ENCODE measurements around the gene NOM1.

Gene NOM1

GRCh38 chr7:156985101-156985992 is 35.8 kb downstream of the NOM1 start:
- no peak for DNase-seq (ENCODE audit: low spot score)

DNA sequence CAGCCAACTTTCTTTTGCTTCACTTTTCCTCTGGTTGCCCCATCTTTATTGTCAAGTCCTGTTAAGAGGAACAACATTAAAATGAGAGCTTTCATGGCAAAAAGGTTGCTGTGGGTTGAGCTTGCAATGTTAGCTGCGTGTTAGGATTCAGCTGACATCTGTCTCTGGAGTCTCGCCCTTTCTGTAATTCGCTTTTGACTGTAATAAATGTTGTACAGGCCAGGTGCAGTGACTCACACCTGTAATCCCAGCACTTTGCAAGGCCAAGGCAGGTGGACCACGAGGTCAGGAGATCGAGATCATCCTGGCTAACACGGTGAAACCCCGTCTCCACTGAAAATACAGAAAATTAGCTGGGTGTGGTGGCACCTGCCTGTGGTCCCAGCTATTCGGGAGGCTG is 36.9 kb downstream of the NOM1 start:
- no peak for DNase-seq (ENCODE audit: low spot score)

- no peak for DNase-seq (ENCODE audit: low spot score)
These were observed 39.1 kb downstream of the NOM1 start for GRCh38 chr7:156988343-156989185.

DNA sequence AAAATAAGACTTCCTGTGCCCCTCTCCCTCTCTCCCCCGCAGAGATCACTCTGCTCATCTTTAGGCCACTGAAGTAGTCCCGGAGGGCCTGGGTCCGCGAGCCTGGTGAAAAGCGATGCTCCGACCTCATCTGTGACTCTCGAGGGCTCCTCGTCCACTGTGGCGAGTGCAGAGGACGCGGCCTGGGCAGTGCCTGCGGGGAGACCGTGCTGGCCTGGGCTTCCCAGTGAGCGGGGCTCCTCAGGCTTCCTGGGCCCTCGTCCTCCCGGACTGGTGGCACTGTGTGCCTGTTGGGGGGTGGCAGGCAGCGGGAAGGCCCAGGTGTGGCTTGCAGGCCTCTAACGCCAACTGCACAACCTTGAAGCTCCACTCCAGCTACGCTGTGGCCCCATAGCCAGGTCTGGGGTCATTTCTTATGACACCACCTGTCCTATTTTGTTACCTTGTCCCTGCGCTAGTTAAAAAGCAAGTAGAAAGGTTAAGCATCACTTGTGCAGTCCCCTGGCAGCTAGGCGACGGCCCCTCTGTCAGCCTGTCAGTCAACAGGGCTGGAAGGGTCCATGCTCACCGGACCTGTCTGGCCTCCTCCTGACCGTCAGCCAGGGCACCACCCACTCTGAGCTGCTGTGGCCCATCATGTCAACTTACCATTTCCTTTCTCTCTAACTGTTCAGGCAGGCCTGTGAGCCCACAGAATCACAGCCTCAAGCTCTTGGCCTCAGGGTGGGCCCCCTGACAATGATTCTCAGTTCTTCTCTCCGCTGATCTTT is 40.4 kb downstream of the NOM1 start:
- no peak for DNase-seq (ENCODE audit: low spot score)

DNA sequence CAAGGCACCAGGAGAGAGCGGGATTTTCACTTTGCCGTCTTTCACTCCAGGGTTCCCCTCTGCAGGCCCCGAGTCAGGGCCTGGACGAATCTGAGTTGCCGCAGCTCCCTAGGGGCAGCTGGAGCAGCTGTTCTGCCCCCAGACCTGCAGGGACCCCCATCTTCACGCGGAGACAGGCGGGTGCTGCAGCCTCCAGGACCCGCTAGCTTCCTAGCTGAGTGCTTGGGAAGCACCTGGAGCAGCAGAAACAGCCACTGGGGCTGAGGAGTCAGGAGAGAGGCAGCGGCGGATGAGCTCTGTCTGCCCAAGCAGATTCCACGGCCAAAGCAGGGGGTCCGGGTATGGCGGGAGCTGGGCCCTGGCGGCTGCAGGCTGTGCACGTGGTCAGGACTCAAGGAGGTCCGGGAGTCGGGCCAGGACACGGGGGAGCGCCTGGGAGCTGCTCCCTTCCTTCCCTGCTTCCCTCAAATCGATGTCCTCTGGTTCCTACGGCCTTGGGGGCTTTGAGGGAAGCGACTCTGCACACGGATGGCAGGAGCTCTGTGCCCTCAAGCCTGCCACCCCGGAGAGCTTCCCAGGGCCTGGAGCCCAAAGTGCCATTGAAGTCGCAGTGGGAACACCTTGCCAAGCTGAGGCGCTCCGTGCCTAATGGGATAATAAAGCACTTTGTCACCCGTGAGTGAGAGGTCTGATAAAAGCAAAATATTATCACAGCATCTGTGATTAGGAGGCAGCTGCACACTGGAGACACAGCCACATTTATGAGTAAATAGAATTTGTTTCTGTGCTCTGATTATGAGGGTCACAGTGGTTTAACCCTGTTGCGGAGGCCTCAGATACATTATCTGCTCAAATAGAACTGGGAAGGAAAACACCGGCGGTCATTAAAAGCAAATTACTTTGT is 43.8 kb downstream of the NOM1 start:
- no peak for DNase-seq (ENCODE audit: low spot score)

- no peak for DNase-seq (ENCODE audit: low spot score)
These were observed 44.4 kb downstream of the NOM1 start for GRCh38 chr7:156993925-156994235.

- no peak for DNase-seq (ENCODE audit: low spot score)
These were observed 44.9 kb downstream of the NOM1 start for GRCh38 chr7:156994417-156994816.

GRCh38 chr7:156998988-156999957 is 49.8 kb downstream of the NOM1 start:
- DNase-seq (ENCODE audit: low spot score) = no peak

DNA sequence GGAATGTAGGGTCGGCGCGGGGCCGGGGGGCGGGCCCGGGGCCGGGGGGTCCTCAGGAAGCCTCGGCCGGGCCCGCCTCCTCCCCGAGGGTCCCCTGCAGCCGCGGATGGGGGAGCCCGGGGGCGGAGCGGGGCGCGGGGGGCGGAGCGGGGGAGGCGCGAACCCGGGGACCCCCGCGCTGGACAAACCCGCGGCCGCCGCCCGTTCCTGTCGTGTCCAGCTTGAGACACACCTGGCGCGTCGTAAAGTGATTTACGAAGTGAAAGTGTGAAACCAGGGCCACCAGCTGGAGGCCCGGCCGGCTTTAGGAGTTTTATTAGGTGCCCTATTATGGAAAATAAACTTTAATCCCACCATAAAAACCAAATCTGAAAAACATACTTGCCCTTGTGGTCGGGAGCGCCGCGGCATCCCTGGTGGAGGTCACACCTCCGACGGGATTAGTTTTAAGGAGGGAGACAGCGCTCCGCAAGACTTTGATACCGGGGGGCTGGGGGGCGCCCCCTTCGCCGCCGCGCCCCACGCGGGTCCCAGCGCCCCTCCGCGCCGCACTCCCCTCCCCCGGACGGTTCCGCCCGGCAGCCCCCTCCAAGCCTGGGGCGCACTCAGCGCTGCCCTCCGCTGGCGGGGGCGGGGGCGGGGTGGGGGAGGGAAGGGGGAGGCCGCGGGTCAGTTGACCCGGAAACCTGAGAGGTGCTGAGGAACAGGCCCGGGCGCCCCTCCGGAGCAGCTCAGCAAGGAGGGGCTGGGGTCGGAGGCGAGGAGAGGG is 50.6 kb downstream of the NOM1 start:
- no peak for DNase-seq (ENCODE audit: low spot score)

GRCh38 chr7:157000741-157001653 is 51.5 kb downstream of the NOM1 start:
- DNase-seq (ENCODE audit: low spot score) = no peak

DNA sequence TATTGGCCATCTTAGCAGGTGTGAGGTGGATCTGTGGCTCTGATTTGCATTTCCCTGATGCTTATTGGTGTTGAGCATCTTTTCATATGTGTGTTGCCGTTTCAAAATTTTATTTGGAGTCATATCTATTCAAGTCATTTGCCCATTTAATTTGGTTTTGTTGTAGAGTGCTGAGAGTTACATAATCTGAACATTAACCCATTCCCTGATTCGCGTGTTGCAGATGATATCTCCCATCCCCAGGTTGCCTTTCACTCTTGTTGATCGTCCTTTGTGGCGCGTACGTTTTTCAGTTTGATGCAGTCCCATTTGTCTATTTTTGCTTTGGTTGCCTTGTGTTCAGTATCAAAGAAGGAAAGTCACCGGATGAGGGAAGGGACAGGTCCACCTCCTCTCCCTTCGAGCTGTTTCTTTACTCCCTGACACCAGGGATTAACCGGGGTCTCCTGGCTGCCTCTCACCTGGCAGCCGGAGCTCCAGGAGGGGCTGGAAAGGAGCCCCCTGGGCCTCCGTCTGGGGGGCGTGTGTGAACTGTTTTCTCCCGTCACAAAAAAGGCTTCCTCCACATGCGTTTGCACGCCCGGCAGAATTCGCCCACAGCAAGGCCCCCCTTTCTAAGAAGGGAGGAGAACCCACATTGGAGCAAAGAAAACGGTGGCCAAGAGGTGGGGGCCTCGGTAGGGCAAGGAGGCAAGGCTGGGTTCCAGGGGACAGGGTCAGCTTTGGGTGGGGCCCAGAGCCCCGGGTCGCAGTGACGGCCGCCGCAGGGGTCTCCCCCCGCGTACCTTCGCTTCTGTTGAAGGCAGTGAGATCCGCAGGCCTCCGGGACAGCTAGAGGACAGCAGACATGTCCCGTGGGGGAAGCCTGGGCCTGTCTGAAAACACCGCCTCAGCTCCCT is 52.7 kb downstream of the NOM1 start:
- DNase-seq (ENCODE audit: low spot score) = no peak

GRCh38 chr7:157002819-157003421 is 53.4 kb downstream of the NOM1 start:
- no peak for DNase-seq (ENCODE audit: low spot score)

DNA sequence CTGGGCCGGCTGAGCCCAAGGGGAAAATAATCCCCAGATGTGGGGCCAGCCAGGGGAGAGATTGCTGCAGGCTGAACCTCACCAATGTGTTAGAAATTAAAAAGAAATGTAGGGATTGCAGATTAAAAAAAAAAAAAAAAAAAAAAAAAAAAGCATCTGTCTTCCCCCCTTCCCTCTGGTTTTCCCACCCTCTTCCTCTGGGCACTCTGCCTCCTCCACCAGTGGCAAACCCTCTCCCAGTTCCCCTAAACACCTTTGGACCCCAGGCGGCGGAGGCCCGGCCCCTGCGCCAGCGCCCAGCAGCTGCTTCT is 53.9 kb downstream of the NOM1 start:
- DNase-seq (ENCODE audit: low spot score) = no peak

- DNase-seq (ENCODE audit: low spot score) = no peak
These were observed 54.4 kb downstream of the NOM1 start for GRCh38 chr7:157003756-157004520.

DNA sequence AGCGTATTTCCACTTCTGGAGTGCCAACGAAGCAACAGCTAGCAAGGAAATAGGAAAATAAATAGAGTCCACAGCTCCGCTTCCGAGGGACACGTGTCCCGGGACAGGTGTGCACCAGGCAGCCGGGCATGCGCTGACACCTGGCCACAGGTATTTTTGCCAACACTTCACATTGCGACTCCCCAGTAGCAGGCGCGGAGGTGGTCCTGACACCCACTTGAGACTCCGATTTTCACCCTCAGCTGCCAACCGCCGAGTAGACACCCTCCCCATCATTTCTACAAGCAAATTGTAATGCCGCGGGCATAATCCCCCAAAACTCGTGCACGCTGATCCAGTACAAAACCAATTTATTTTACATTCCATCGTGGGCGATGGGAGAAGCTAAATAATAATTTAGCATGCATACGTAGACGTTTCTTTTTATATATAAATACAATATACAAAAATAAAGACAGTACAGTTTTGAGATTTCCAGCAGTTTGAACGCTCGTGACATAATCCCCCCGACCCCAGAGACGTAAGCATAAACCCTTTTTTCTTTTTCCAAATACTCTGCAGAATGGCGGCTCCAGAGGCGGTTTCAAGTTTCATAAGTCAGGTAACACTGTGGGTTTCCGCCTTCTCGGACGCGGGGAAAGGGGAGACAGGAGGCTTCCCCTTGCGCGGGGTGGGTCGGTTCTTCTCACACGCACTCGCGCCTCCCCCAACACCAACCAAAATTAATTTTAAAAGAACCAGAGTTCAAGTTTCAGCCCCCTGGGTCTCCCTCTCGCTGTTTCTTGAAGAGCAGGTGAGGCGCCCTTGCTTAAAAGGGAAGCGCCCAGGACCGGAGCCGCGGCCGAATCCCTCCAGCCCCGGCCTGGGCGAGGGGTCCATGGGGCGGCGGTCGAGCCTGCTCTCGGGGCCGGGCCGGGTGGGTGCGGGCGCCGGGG is 55.3 kb downstream of the NOM1 start:
- no peak for DNase-seq (ENCODE audit: low spot score)

Measured in CD4-positive, alpha-beta T cell treated with Interleukin-2 at 100 ng/mL for 4 hours (primary cell).